GM04504 (cell line): ENCODE data around the gene PARP3.
A peak's percentile ranks its signal among the peaks of the same experiment; 100 is the strongest.

Source experiments
- DNase-seq: peaks from one replicate; pipeline ENCODE4 v3.0.0-alpha.2; 2012; ENCODE audit warnings: low read depth

Gene PARP3

GRCh38 chr3:51934139-51934850 is 7.9 kb upstream of the PARP3 start:
- no peak for DNase-seq

- DNase-seq: no peak
These were observed 6.9 kb upstream of the PARP3 start for GRCh38 chr3:51934991-51935885.

GRCh38 chr3:51935886-51936755 is 6.0 kb upstream of the PARP3 start:
- no peak for DNase-seq

GRCh38 chr3:51937014-51937413 is 5.1 kb upstream of the PARP3 start:
- DNase-seq: no peak

GRCh38 chr3:51937611-51938450 is 4.3 kb upstream of the PARP3 start:
- DNase-seq: no peak

GRCh38 chr3:51938780-51939425 is 3.3 kb upstream of the PARP3 start:
- DNase-seq: no peak

- no peak for DNase-seq
These were observed 1.3 kb upstream of the PARP3 start for GRCh38 chr3:51940648-51941462.

GRCh38 chr3:51941463-51941797 is 733 bp upstream of the PARP3 start:
- DNase-seq: no peak

GRCh38 chr3:51942603-51943450 is 664 bp downstream of the PARP3 start:
- DNase-seq: peak; percentile 57

GRCh38 chr3:51943451-51944391 is 1.6 kb downstream of the PARP3 start:
- no peak for DNase-seq

- no peak for DNase-seq
These were observed 2.4 kb downstream of the PARP3 start for GRCh38 chr3:51944451-51945021.

GRCh38 chr3:51945031-51945840 is 3.1 kb downstream of the PARP3 start:
- DNase-seq: no peak

GRCh38 chr3:51945926-51946705 is 4.0 kb downstream of the PARP3 start:
- DNase-seq: no peak

- no peak for DNase-seq
These were observed 4.6 kb downstream of the PARP3 start for GRCh38 chr3:51946796-51947195.

GRCh38 chr3:51947215-51947900 is 5.2 kb downstream of the PARP3 start:
- DNase-seq: no peak
